CD4-positive, alpha-beta T cell treated with Interferon alpha-2 for 1 hour (primary cell): ENCODE results near the gene POU3F3.

Experiments
- DNase-seq, 2 donors: peaks; one replicate each; pipeline ENCODE4 v3.0.0-alpha.2; 2020 to 2022

Gene POU3F3

GRCh38 chr2:104853534-104854497 lies at the start of gene POU3F3:
POU3F3 (plus strand) TSS chr2:104854115; CDS start chr2:104855511, 1,396 bp downstream.
- peak; percentile 33 to 50 for DNase-seq

GRCh38 chr2:104804148-104804890 lies 49.6 kb upstream of the POU3F3 start:
- no peak for DNase-seq

GRCh38 chr2:104812286-104812685 lies 41.6 kb upstream of the POU3F3 start:
- no peak for DNase-seq

- DNase-seq = no peak
Measured at GRCh38 chr2:104816143-104816542, 37.8 kb upstream of the POU3F3 start.

GRCh38 chr2:104818264-104818663 lies 35.7 kb upstream of the POU3F3 start:
- DNase-seq = no peak

- DNase-seq = no peak
Measured at GRCh38 chr2:104820126-104820525, 33.8 kb upstream of the POU3F3 start.

- DNase-seq = no peak
Measured at GRCh38 chr2:104825124-104825865, 28.6 kb upstream of the POU3F3 start.

- no peak for DNase-seq
Measured at GRCh38 chr2:104826016-104826415, 27.9 kb upstream of the POU3F3 start.

- no peak for DNase-seq
Measured at GRCh38 chr2:104831742-104832141, 22.2 kb upstream of the POU3F3 start.

- DNase-seq = no peak
Measured at GRCh38 chr2:104834431-104835153, 19.3 kb upstream of the POU3F3 start.

- DNase-seq = no peak
Measured at GRCh38 chr2:104836265-104836664, 17.6 kb upstream of the POU3F3 start.

GRCh38 chr2:104836841-104837240 lies 17.1 kb upstream of the POU3F3 start:
- DNase-seq = no peak

GRCh38 chr2:104840156-104840555 lies 13.8 kb upstream of the POU3F3 start:
- no peak for DNase-seq

GRCh38 chr2:104840893-104841585 lies 12.9 kb upstream of the POU3F3 start:
- no peak for DNase-seq

- no peak for DNase-seq
Measured at GRCh38 chr2:104841744-104842143, 12.2 kb upstream of the POU3F3 start.

- no peak for DNase-seq
Measured at GRCh38 chr2:104844807-104845551, 8.9 kb upstream of the POU3F3 start.

- no peak for DNase-seq
Measured at GRCh38 chr2:104845552-104845931, 8.4 kb upstream of the POU3F3 start.

GRCh38 chr2:104845946-104846785 lies 7.7 kb upstream of the POU3F3 start:
- DNase-seq = no peak

- no peak for DNase-seq
Measured at GRCh38 chr2:104846786-104847585, 6.9 kb upstream of the POU3F3 start.
